HG03469 (cell line): ENCODE data around the gene RDH13.

Experiments used
- ATAC-seq: cut with Tn5 transposase; IDR thresholded peaks from one replicate; pipeline ENCODE4 v1.9.1; 2021; ENCODE audit warnings: mild to moderate bottlenecking, moderate library complexity, moderate number of reproducible peaks; ENCODE audit not compliant: unreplicated experiment

Gene RDH13

GRCh38 chr19:55092423-55093318, 29.7 kb upstream of the RDH13 start:
- ATAC-seq: no peak

GRCh38 chr19:55091955-55092354, 29.0 kb upstream of the RDH13 start:
- no peak for ATAC-seq

- ATAC-seq: no peak
These were observed 28.4 kb upstream of the RDH13 start for GRCh38 chr19:55091126-55091910.

- ATAC-seq: no peak
These were observed 27.6 kb upstream of the RDH13 start for GRCh38 chr19:55090564-55090963.

- ATAC-seq: no peak
These were observed 26.5 kb upstream of the RDH13 start for GRCh38 chr19:55089342-55089944.

GRCh38 chr19:55088543-55089341, 25.8 kb upstream of the RDH13 start:
- no peak for ATAC-seq

GRCh38 chr19:55088021-55088451, 25.1 kb upstream of the RDH13 start:
- ATAC-seq: no peak

GRCh38 chr19:55087542-55087901, 24.6 kb upstream of the RDH13 start:
- no peak for ATAC-seq

- ATAC-seq: no peak
These were observed 24.0 kb upstream of the RDH13 start for GRCh38 chr19:55086730-55087541.

GRCh38 chr19:55085923-55086715, 23.2 kb upstream of the RDH13 start:
- ATAC-seq: no peak

- no peak for ATAC-seq
These were observed 21.5 kb upstream of the RDH13 start for GRCh38 chr19:55084416-55084815.

GRCh38 chr19:55083004-55083850, 20.3 kb upstream of the RDH13 start:
- ATAC-seq: no peak

GRCh38 chr19:55082020-55082851, 19.3 kb upstream of the RDH13 start:
- no peak for ATAC-seq

- no peak for ATAC-seq
These were observed 18.7 kb upstream of the RDH13 start for GRCh38 chr19:55081770-55082019.

GRCh38 chr19:55080968-55081769, 18.2 kb upstream of the RDH13 start:
- ATAC-seq: no peak

GRCh38 chr19:55080121-55080967, 17.4 kb upstream of the RDH13 start:
- no peak for ATAC-seq
